ENCODE data around the gene GTPBP6. TPM values are rescaled to one million over a fixed set of nuclear protein-coding genes. Genes with fewer than 3 reads are reported as not detected.

Gene GTPBP6
- total RNA-seq, 1 donor from 2014 or later: 68.2 TPM

- DNase-seq (ENCODE audit: low read depth) (peak; percentile 97), FAIRE-seq (no peak)
- Histone ChIP-seq H3K27me3 (ENCODE audit: control insufficient read depth, insufficient read depth, low read length) (no peaks in the 10 kb centered on the region), H3K36me3 (ENCODE audit: control insufficient read depth, insufficient read depth, low read length) (peaks cover 6% of the 10 kb centered on the region), H3K4me3 (ENCODE audit: low read depth, low read length) (peak overlapping the region; percentile 77)
- TF ChIP-seq CTCF (IDR thresholded peaks at IDR 0.05; ENCODE audit: insufficient read depth, low read length, severe bottlenecking): no peak
These were observed 393 bp downstream of the GTPBP6 start for GRCh38 chrX:318068-318738.

GRCh38 chrX:317424-318067, 1.1 kb downstream of the GTPBP6 start:
- Histone ChIP-seq H3K4me3 (ENCODE audit: low read depth, low read length) (peak overlapping the region; percentile 77), H3K36me3 (ENCODE audit: control insufficient read depth, insufficient read depth, low read length) (peaks cover 6% of the 10 kb centered on the region), H3K27me3 (ENCODE audit: control insufficient read depth, insufficient read depth, low read length) (no peaks in the 10 kb centered on the region)
- no peak for TF ChIP-seq CTCF (IDR thresholded peaks at IDR 0.05; ENCODE audit: insufficient read depth, low read length, severe bottlenecking)
- FAIRE-seq (no peak), DNase-seq (ENCODE audit: low read depth) (no peak)

- no peak for DNase-seq (ENCODE audit: low read depth)
- Histone ChIP-seq H3K4me3 (ENCODE audit: low read depth, low read length) (no peak overlapping the region), H3K27me3 (ENCODE audit: control insufficient read depth, insufficient read depth, low read length) (no peaks in the 10 kb centered on the region), H3K36me3 (ENCODE audit: control insufficient read depth, insufficient read depth, low read length) (peaks cover 9% of the 10 kb centered on the region)
- no peak for TF ChIP-seq CTCF (IDR thresholded peaks at IDR 0.05; ENCODE audit: insufficient read depth, low read length, severe bottlenecking)
- no peak for FAIRE-seq
These were observed 2.0 kb downstream of the GTPBP6 start for GRCh38 chrX:316351-317325.

GRCh38 chrX:314781-315595, 3.6 kb downstream of the GTPBP6 start:
- DNase-seq (ENCODE audit: low read depth): no peak
- H3K36me3 ChIP-seq (ENCODE audit: control insufficient read depth, insufficient read depth, low read length): peaks cover 15% of the 10 kb centered on the region
- TF ChIP-seq CTCF (IDR thresholded peaks at IDR 0.05; ENCODE audit: insufficient read depth, low read length, severe bottlenecking): no peak
- FAIRE-seq: no peak
- no peak overlapping the region for H3K4me3 ChIP-seq (ENCODE audit: low read depth, low read length)
- no peaks in the 10 kb centered on the region for H3K27me3 ChIP-seq (ENCODE audit: control insufficient read depth, insufficient read depth, low read length)

- H3K36me3 ChIP-seq (ENCODE audit: control insufficient read depth, insufficient read depth, low read length): peaks cover 18% of the 10 kb centered on the region
- no peak for TF ChIP-seq CTCF (IDR thresholded peaks at IDR 0.05; ENCODE audit: insufficient read depth, low read length, severe bottlenecking)
- no peak overlapping the region for H3K4me3 ChIP-seq (ENCODE audit: low read depth, low read length)
- DNase-seq (ENCODE audit: low read depth) (no peak), FAIRE-seq (no peak)
- no peaks in the 10 kb centered on the region for H3K27me3 ChIP-seq (ENCODE audit: control insufficient read depth, insufficient read depth, low read length)
These were observed 4.5 kb downstream of the GTPBP6 start for GRCh38 chrX:314049-314448.
